ENCODE measurements around the gene AOC1. TPM values are rescaled to one million over a fixed set of nuclear protein-coding genes. Genes with fewer than 3 reads are reported as not detected.

The AOC1 gene
- polyA plus RNA-seq, 1 donor from 2014 or later = not detected

DNA sequence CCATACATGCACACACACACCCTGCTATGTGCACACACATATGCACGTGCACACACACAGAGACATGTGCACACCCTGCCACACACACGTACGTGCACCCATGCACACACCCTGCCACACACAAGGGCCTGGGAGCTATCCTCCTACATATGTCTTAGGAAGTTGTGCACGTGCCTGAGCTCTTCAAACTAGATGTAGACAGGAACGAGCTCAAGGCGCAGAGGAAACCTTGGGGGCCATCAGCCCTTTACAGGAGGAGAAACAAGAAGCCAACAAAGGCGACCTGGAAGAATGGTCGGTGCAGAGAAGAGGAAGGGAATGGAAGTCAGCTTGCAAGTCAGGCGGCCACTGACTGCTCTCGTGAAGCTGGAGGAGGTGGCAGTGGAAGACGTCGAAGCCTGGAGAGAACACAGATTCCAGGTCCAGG is 58.7 kb downstream of the AOC1 start:
- Histone ChIP-seq H3K9me3 (ENCODE audit: low read length) (no peaks in the 10 kb centered on the region), H3K27me3 (ENCODE audit: insufficient read depth, low read depth, low read length) (no peaks in the 10 kb centered on the region), H3F3A (ENCODE audit: insufficient read depth, low read length, poor library complexity, severe bottlenecking) (no peaks in the 10 kb centered on the region), H2AFZ (ENCODE audit: low read depth, low read length) (no peak overlapping the region), H3K4me3 (ENCODE audit: low read length) (no peak overlapping the region), H3K79me2 (replicated peaks; ENCODE audit: insufficient read depth, low read length) (no peaks in the 10 kb centered on the region), H3K27ac (ENCODE audit: low read length) (no peak overlapping the region), H3K9ac (ENCODE audit: low read length) (no peak overlapping the region), H3K9me2 (ENCODE audit: insufficient read depth, low read length) (no peaks in the 10 kb centered on the region), H3K36me3 (ENCODE audit: insufficient read depth, low read length) (no peaks in the 10 kb centered on the region), H3K4me2 (ENCODE audit: low read length) (no peak overlapping the region), H4K20me1 (ENCODE audit: insufficient read depth) (no peaks in the 10 kb centered on the region)
- TF ChIP-seq, protein P1, sequence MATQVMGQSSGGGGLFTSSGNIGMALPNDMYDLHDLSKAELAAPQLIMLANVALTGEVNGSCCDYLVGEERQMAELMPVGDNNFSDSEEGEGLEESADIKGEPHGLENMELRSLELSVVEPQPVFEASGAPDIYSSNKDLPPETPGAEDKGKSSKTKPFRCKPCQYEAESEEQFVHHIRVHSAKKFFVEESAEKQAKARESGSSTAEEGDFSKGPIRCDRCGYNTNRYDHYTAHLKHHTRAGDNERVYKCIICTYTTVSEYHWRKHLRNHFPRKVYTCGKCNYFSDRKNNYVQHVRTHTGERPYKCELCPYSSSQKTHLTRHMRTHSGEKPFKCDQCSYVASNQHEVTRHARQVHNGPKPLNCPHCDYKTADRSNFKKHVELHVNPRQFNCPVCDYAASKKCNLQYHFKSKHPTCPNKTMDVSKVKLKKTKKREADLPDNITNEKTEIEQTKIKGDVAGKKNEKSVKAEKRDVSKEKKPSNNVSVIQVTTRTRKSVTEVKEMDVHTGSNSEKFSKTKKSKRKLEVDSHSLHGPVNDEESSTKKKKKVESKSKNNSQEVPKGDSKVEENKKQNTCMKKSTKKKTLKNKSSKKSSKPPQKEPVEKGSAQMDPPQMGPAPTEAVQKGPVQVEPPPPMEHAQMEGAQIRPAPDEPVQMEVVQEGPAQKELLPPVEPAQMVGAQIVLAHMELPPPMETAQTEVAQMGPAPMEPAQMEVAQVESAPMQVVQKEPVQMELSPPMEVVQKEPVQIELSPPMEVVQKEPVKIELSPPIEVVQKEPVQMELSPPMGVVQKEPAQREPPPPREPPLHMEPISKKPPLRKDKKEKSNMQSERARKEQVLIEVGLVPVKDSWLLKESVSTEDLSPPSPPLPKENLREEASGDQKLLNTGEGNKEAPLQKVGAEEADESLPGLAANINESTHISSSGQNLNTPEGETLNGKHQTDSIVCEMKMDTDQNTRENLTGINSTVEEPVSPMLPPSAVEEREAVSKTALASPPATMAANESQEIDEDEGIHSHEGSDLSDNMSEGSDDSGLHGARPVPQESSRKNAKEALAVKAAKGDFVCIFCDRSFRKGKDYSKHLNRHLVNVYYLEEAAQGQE (IDR thresholded peaks at IDR 0.05; ENCODE audit: borderline replicate concordance) = no peak
- TF ChIP-seq MXI1 (conservative IDR thresholded peaks at IDR 0.05; ENCODE audit: poor library complexity, severe bottlenecking) = no peak
- TF ChIP-seq POLR2AphosphoS5 (IDR thresholded peaks at IDR 0.05) = no peak
- TF ChIP-seq, protein P2, sequence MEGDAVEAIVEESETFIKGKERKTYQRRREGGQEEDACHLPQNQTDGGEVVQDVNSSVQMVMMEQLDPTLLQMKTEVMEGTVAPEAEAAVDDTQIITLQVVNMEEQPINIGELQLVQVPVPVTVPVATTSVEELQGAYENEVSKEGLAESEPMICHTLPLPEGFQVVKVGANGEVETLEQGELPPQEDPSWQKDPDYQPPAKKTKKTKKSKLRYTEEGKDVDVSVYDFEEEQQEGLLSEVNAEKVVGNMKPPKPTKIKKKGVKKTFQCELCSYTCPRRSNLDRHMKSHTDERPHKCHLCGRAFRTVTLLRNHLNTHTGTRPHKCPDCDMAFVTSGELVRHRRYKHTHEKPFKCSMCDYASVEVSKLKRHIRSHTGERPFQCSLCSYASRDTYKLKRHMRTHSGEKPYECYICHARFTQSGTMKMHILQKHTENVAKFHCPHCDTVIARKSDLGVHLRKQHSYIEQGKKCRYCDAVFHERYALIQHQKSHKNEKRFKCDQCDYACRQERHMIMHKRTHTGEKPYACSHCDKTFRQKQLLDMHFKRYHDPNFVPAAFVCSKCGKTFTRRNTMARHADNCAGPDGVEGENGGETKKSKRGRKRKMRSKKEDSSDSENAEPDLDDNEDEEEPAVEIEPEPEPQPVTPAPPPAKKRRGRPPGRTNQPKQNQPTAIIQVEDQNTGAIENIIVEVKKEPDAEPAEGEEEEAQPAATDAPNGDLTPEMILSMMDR (IDR thresholded peaks at IDR 0.05; ENCODE audit: poor library complexity, severe bottlenecking) = no peak
- no peak for TF ChIP-seq SMC3 (conservative IDR thresholded peaks at IDR 0.05; ENCODE audit: poor library complexity)
- no peak for TF ChIP-seq TAF1 (IDR thresholded peaks at IDR 0.05; ENCODE audit: low read depth)
- TF ChIP-seq EZH2 (IDR thresholded peaks at IDR 0.05; ENCODE audit: borderline replicate concordance, insufficient read depth, low read length, poor library complexity, severe bottlenecking) = no peak
- no peak for TF ChIP-seq EP300 (conservative IDR thresholded peaks at IDR 0.05; ENCODE audit: poor library complexity, severe bottlenecking)
- no peak for TF ChIP-seq RAD21 (conservative IDR thresholded peaks at IDR 0.05)

Other genes starting within 250 kb of the AOC1 start
- gene GIMAP6, start 220.1 kb upstream of the AOC1 start, polyA plus RNA-seq = not detected in 2 replicates
- gene GIMAP2, start 166.8 kb upstream of the AOC1 start, polyA plus RNA-seq = not detected in 2 replicates
- gene GIMAP1, start 135.9 kb upstream of the AOC1 start, polyA plus RNA-seq = not detected in 2 replicates
- not detected in 2 replicates for gene GIMAP5, start 115.1 kb upstream of the AOC1 start, polyA plus RNA-seq
- gene TMEM176B, start 52.2 kb upstream of the AOC1 start, polyA plus RNA-seq = 1.9 and 3.0 TPM in 2 replicates
- not detected in 2 replicates for gene TMEM176A, start 51.7 kb upstream of the AOC1 start, polyA plus RNA-seq
- gene KCNH2, start 125.8 kb downstream of the AOC1 start, polyA plus RNA-seq = 24.4 and 35.5 TPM in 2 replicates
- gene NOS3, start 138.5 kb downstream of the AOC1 start, polyA plus RNA-seq = not detected in 2 replicates
- 1.2 and 1.4 TPM in 2 replicates for gene ATG9B, start 172.0 kb downstream of the AOC1 start, polyA plus RNA-seq
- gene ABCB8, start 175.9 kb downstream of the AOC1 start, polyA plus RNA-seq = 34.4 and 40.5 TPM in 2 replicates
- 3.3 and 4.4 TPM in 2 replicates for gene ASIC3, start 196.0 kb downstream of the AOC1 start, polyA plus RNA-seq
- 82.2 and 88.3 TPM in 2 replicates for gene CDK5, start 205.4 kb downstream of the AOC1 start, polyA plus RNA-seq
- 2.4 and 4.8 TPM in 2 replicates for gene SLC4A2, start 207.1 kb downstream of the AOC1 start, polyA plus RNA-seq
- gene FASTK, start 228.3 kb downstream of the AOC1 start, polyA plus RNA-seq = 147 and 182 TPM in 2 replicates
- gene TMUB1, start 231.0 kb downstream of the AOC1 start, polyA plus RNA-seq = 35.2 and 43.9 TPM in 2 replicates
- gene AGAP3, start 234.0 kb downstream of the AOC1 start, polyA plus RNA-seq = 92.9 and 117 TPM in 2 replicates